SK-N-SH (cell line): Measurements from ENCODE around the gene CXCL16. TPM values are rescaled to one million over a fixed set of nuclear protein-coding genes. Genes with fewer than 3 reads are reported as not detected.
A peak's percentile ranks its signal among the peaks of the same experiment; 100 is the strongest.

Experiments
- CTCF ChIA-PET: fragments of 300-600, 350-600 bp; formaldehyde crosslinking; extraction: SDS; loops from one replicate; lab custom pipeline; 2021; lab: Yijun Ruan, JAX
- POLR2A ChIA-PET: fragments of 350-600 bp; sonication (Branson Sonifier 250); formaldehyde crosslinking; extraction: SDS; loops from one replicate; lab custom pipeline; 2020; ENCODE audit warnings: antibody characterized with exemption, inconsistent platforms; lab: Yijun Ruan, JAX
- DNase-seq: peaks from one replicate; pipeline ENCODE4 v3.0.0; 2012
- H2AFZ ChIP-seq: fragments of 200-600 bp; sonication (generic); 2 replicates; pipeline ENCODE4 v1.8.1; 2016; ENCODE audit warnings: antibody characterized with exemption, mild to moderate bottlenecking, low read depth
- H3F3A ChIP-seq: fragments of 200-600 bp; sonication (generic); replicated peaks from 2 replicates; pipeline ENCODE3; 2016; ENCODE audit warnings: antibody characterized with exemption, mild to moderate bottlenecking; ENCODE audit not compliant: insufficient read depth
- H3K27ac ChIP-seq, 2 experiments: fragments of 200-500 bp in 1 of 2; fragments of 200-600 bp in 1 of 2; sonication (Bioruptor generic) in 1 of 2; sonication (generic), shearing (Covaris generic) in 1 of 2; 2 replicates each; pipeline versions ENCODE4 v1.5.1 to v1.6.1; 2014 to 2016; ENCODE audit warnings: low read depth in 2 of 2, inconsistent platforms in 1 of 2, low read length in 1 of 2, mild to moderate bottlenecking in 1 of 2, mixed read lengths in 1 of 2
- H3K27me3 ChIP-seq: fragments of 200-600 bp; sonication (generic), shearing (Covaris generic); 2 replicates; pipeline ENCODE4 v1.6.1; 2016; ENCODE audit warnings: mixed run types; ENCODE audit not compliant: insufficient read depth
- H3K36me3 ChIP-seq, 2 experiments: fragments of 200-500 bp in 1 of 2; fragments of 200-600 bp in 1 of 2; sonication (Bioruptor generic) in 1 of 2; sonication (generic) in 1 of 2; replicated peaks in 1 of 2; 2 replicates each; pipeline versions ENCODE3 to v1.5.1; 2014 to 2016; ENCODE audit warnings: low read length in 1 of 2, mild to moderate bottlenecking in 1 of 2; ENCODE audit not compliant: insufficient read depth in 2 of 2, control insufficient read depth in 1 of 2
- H3K4me1 ChIP-seq, 2 experiments: fragments of 200-500 bp in 1 of 2; fragments of 200-600 bp in 1 of 2; sonication (Bioruptor generic) in 1 of 2; sonication (generic), shearing (Covaris generic) in 1 of 2; 2 replicates each; pipeline versions ENCODE4 v1.5.1 to v1.6.1; 2014 to 2016; ENCODE audit warnings: low read depth in 1 of 2, low read length in 1 of 2, mixed run types in 1 of 2; ENCODE audit not compliant: insufficient read depth in 2 of 2, control insufficient read depth in 1 of 2
- H3K4me2 ChIP-seq: fragments of 200-600 bp; sonication (generic), shearing (Covaris generic); 2 replicates; pipeline ENCODE4 v1.6.1; 2017; ENCODE audit warnings: mixed run types
- H3K4me3 ChIP-seq, 2 experiments: fragments of 200-500 bp in 1 of 2; fragments of 200-600 bp in 1 of 2; sonication (Bioruptor generic) in 1 of 2; sonication (generic), shearing (Covaris generic) in 1 of 2; 2 replicates each; pipeline versions ENCODE4 v1.5.1 to v1.8.1; 2014 to 2016; ENCODE audit warnings: low read depth in 2 of 2, inconsistent platforms in 1 of 2, low read length in 1 of 2, mild to moderate bottlenecking in 1 of 2, mixed read lengths in 1 of 2, moderate library complexity in 1 of 2
- H3K79me2 ChIP-seq: fragments of 200-600 bp; sonication (generic); 2 replicates; pipeline ENCODE4 v1.8.1; 2017; ENCODE audit warnings: mild to moderate bottlenecking; ENCODE audit not compliant: insufficient read depth
- H3K9ac ChIP-seq: fragments of 200-600 bp; sonication (generic); 2 replicates; pipeline ENCODE4 v1.6.1; 2017; ENCODE audit warnings: mixed run types
- H3K9me2 ChIP-seq: fragments of 200-600 bp; sonication (generic); 2 replicates; pipeline ENCODE4 v1.6.1; 2017; ENCODE audit warnings: mixed run types
- H3K9me3 ChIP-seq: fragments of 200-600 bp; sonication (generic); 2 replicates; pipeline ENCODE4 v1.6.1; 2017; ENCODE audit warnings: mixed run types, mild to moderate bottlenecking, moderate library complexity
- H4K20me1 ChIP-seq: fragments of 200-600 bp; sonication (generic); 2 replicates; pipeline ENCODE4 v1.6.1; 2017; ENCODE audit warnings: mild to moderate bottlenecking, mixed run types; ENCODE audit not compliant: insufficient read depth
- EP300 ChIP-seq, 2 experiments: IDR thresholded peaks; 2 replicates each; pipeline versions ENCODE4 v1.4.0 to v1.6.1; 2012; ENCODE audit warnings: borderline replicate concordance in 1 of 2, low read depth in 1 of 2, low read length in 1 of 2
- GABPA ChIP-seq: IDR thresholded peaks from 2 replicates; pipeline ENCODE4 v1.4.0; 2012; ENCODE audit warnings: low read depth, mild to moderate bottlenecking
- RAD21 ChIP-seq: IDR thresholded peaks from 2 replicates; pipeline ENCODE4 v1.6.1; 2012; ENCODE audit warnings: mild to moderate bottlenecking, low read length
- RCOR1 ChIP-seq: fragments of 150-350 bp; IDR thresholded peaks from 2 replicates; pipeline ENCODE4 v1.6.1; 2017; ENCODE audit warnings: antibody characterized with exemption, low read length
- SMC3 ChIP-seq: IDR thresholded peaks from 2 replicates; pipeline ENCODE4 v1.6.1; 2012; ENCODE audit warnings: low read depth, low read length, improper control_type of control experiment
- TAF1 ChIP-seq: IDR thresholded peaks from 2 replicates; pipeline ENCODE4 v1.6.1; 2012; ENCODE audit warnings: low read depth, mild to moderate bottlenecking, low read length, moderate library complexity, borderline replicate concordance
- TCF12 ChIP-seq: IDR thresholded peaks from 2 replicates; pipeline ENCODE4 v1.4.0; 2012
- YY1 ChIP-seq: IDR thresholded peaks from 2 replicates; pipeline ENCODE4 v1.4.0; 2012; ENCODE audit warnings: low read depth, mild to moderate bottlenecking
- WGBS: methylation state at CpG from one replicate; pipeline ENCODE4 v1.1.6; 2017; ENCODE audit warnings: low lambda C conversion rate; 5-methylcytosine and 5-hydroxymethylcytosine counted together
- polyA plus RNA-seq, 3 experiments: library from polyadenylated mRNA; depleted of rRNA; stranded (reverse); fragments of >200 nt; gene quantifications; 2 replicates each; pipeline ENCODE4 v1.2.3, GENCODE V29; 2012
- TF ChIP-seq, protein P1 (sequence below): fragments of 150-350 bp; IDR thresholded peaks from 2 replicates; pipeline ENCODE4 v1.6.1; 2016; ENCODE audit warnings: mild to moderate bottlenecking, low read depth, low read length
- TF ChIP-seq, protein P2 (sequence below): fragments of 200-600 bp; sonication (generic); IDR thresholded peaks from 2 replicates; pipeline ENCODE4 v1.6.1; 2017; ENCODE audit warnings: antibody characterized with exemption, mild to moderate bottlenecking, moderate library complexity
- TF ChIP-seq, protein P3 (sequence below): IDR thresholded peaks from 2 replicates; pipeline ENCODE4 v1.4.0; 2012; ENCODE audit warnings: low read depth, borderline replicate concordance

Gene CXCL16
- polyA plus RNA-seq, 1 of the 3 experiments (the other 2 are of a cell fraction) = 4.3 TPM

DNA sequence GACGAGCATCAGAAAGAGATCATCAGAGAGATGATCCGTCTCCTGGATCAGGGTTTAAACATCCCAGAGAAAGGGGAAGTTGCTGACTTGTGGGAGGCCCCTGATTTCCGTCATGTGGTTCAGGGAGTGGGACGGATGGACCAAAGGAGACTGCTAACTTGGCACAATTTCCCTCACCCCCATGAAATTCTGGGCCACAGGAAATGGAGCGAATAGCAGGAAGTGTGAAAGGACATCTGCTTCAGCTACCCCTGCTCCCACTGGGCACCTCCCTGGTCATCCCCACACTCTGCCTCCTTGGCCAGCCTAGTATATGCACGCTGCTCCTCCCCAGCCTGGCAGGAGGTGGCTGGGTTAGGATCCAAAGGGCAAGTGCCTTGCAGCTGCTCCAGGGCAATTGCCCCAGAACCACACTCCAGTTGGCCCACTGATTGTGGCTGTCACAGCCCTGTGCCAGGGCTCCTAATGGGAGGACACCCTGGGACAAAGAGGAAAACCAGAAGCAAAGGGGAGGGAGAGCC, 28.0 kb downstream of the CXCL16 start:
- H3K27me3 ChIP-seq = no peaks in the 10 kb centered on the region
- no peak for DNase-seq
- H3K9me3 ChIP-seq = no peaks in the 10 kb centered on the region
- no peaks in the 10 kb centered on the region for H3K9me2 ChIP-seq
- H3K27ac ChIP-seq = no peak overlapping the region
- no peak for TF ChIP-seq GABPA
- TF ChIP-seq, protein P1, sequence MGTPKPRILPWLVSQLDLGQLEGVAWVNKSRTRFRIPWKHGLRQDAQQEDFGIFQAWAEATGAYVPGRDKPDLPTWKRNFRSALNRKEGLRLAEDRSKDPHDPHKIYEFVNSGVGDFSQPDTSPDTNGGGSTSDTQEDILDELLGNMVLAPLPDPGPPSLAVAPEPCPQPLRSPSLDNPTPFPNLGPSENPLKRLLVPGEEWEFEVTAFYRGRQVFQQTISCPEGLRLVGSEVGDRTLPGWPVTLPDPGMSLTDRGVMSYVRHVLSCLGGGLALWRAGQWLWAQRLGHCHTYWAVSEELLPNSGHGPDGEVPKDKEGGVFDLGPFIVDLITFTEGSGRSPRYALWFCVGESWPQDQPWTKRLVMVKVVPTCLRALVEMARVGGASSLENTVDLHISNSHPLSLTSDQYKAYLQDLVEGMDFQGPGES = no peak
- no peak for TF ChIP-seq TCF12
- TF ChIP-seq, protein P2, sequence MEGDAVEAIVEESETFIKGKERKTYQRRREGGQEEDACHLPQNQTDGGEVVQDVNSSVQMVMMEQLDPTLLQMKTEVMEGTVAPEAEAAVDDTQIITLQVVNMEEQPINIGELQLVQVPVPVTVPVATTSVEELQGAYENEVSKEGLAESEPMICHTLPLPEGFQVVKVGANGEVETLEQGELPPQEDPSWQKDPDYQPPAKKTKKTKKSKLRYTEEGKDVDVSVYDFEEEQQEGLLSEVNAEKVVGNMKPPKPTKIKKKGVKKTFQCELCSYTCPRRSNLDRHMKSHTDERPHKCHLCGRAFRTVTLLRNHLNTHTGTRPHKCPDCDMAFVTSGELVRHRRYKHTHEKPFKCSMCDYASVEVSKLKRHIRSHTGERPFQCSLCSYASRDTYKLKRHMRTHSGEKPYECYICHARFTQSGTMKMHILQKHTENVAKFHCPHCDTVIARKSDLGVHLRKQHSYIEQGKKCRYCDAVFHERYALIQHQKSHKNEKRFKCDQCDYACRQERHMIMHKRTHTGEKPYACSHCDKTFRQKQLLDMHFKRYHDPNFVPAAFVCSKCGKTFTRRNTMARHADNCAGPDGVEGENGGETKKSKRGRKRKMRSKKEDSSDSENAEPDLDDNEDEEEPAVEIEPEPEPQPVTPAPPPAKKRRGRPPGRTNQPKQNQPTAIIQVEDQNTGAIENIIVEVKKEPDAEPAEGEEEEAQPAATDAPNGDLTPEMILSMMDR = no peak
- no peak for TF ChIP-seq TAF1
- TF ChIP-seq, protein P3, sequence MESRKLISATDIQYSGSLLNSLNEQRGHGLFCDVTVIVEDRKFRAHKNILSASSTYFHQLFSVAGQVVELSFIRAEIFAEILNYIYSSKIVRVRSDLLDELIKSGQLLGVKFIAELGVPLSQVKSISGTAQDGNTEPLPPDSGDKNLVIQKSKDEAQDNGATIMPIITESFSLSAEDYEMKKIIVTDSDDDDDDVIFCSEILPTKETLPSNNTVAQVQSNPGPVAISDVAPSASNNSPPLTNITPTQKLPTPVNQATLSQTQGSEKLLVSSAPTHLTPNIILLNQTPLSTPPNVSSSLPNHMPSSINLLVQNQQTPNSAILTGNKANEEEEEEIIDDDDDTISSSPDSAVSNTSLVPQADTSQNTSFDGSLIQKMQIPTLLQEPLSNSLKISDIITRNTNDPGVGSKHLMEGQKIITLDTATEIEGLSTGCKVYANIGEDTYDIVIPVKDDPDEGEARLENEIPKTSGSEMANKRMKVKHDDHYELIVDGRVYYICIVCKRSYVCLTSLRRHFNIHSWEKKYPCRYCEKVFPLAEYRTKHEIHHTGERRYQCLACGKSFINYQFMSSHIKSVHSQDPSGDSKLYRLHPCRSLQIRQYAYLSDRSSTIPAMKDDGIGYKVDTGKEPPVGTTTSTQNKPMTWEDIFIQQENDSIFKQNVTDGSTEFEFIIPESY = no peak
- TF ChIP-seq SMC3 = no peak
- no peak for TF ChIP-seq RAD21
- TF ChIP-seq YY1 = no peak
- TF ChIP-seq EP300 (IDR thresholded peaks at IDR 0.05; ENCODE audit: borderline replicate concordance in 1 of 2, low read depth in 1 of 2, low read length in 1 of 2) = no peak
- no peak for TF ChIP-seq RCOR1
- peaks cover 0 to 20% of the 10 kb centered on the region in 2 experiments; a peak in 1 of 4 replicates for H3K4me1 ChIP-seq
- ChIA-PET POLR2A (no interaction called here), CTCF (interaction anchor here (0.6 to 3.8 kb wide), 5 partner anchors 12 to 77 kb away, joined by 3 to 20 read pairs (median 3); partner anchors contain the start of genes GLTPD2 and VMO1)
- no peak overlapping the region for H2AFZ ChIP-seq
- H3K9ac ChIP-seq = no peak overlapping the region
- peaks cover 5% of the 10 kb centered on the region; the same call in 1 of the 2 replicates for H3K79me2 ChIP-seq
- WGBS = 72% methylated on average over 6 of the region's 6 CpGs
- H3K4me3 ChIP-seq = peak overlapping the region; percentile 60 to 69; a peak in 3 of 4 replicates
- no peaks in the 10 kb centered on the region for H4K20me1 ChIP-seq
- peaks cover 7% of the 10 kb centered on the region for H3F3A ChIP-seq
- no peaks in the 10 kb centered on the region for H3K36me3 ChIP-seq
- H3K4me2 ChIP-seq = peak overlapping the region; percentile 92
